SH-SY5Y (cell line): ENCODE results near the gene TMEM91.

Source experiments
- GATA2 ChIP-seq: IDR thresholded peaks from 2 replicates; pipeline ENCODE4 v1.6.1; 2011; ENCODE audit warnings: mild to moderate bottlenecking, low read depth, low read length
- GATA3 ChIP-seq: IDR thresholded peaks from 2 replicates; pipeline ENCODE4 v1.6.1; 2011; ENCODE audit warnings: low read depth, mild to moderate bottlenecking, low read length, moderate library complexity

- TF ChIP-seq GATA2 (no peak), GATA3 (no peak)
Measured at GRCh38 chr19:41377977-41378709, 1.8 kb downstream of the TMEM91 start.
